ACHN (cell line): ENCODE measurements around the gene WNT9B.

Experiments
- DNase-seq: peaks from one replicate; pipeline ENCODE4 v3.0.0-alpha.2; 2015
- in situ Hi-C: cut with HindIII; loops from 2 replicates; pipeline ENCODE4 v1.10.0; 2017; ENCODE audit warnings: low sequenced_read_pairs, low pct_ligation_motif_present, low pct_unique_long_range_greater_than_20kb

Gene WNT9B

DNA sequence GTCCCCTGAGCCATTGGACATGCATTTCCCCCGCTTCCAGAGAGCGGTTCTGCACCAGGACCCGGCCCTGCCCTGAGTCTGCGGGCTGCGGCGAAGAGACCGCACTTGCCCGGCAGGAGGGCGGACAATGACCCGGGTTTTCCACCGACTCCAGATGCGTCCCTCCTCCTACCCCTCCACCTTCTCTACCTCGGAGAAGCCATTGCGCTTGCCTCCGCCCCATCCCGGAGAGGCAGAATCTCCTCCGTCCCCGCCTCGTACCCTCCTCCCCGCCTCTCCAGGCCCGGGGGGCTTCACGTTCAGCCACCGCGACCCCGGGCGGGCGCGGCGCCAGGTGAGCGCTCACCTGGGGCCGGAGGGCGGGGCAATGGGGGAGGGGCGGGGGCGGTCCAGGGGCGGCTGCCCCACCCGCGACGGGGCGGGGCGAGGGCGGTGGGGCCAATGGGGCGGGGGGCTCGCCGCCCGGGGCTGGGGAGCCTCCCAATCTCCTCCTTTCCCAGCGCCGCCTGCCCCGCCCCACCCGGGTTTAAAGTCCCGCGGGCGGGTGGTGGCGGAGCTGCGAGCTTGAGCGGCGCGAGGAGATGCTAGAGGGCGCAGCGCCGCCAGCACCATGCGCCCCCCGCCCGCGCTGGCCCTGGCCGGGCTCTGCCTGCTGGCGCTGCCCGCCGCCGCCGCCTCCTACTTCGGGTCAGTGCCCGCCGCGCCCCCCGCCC, at the start of gene WNT9B:
WNT9B (plus strand) TSS at position 555 of the 713 bp plus-strand sequence; CDS start at position 611, 56 bp downstream.
- no peak for DNase-seq
- in situ Hi-C loops, result no loop called here

DNA sequence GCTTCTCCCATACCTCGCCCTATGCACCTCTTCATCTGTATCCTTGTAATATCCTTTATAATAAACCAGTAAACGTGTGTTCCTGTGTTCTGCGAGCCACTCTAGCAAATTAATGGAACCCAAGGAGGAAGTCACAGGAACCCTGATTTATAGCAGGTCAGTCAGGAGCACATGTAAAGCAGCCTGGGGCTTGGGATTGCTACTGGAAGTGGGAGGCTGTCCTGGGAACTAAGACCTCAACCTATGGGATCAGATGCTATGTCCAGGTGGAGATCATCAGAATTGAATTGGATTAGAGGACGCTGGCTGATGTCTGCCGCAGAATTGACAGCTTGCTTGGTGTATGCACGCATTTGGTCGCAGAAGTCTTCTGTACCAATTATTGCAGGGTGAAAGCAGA, 48.6 kb upstream of the WNT9B start:
- in situ Hi-C loops, result no loop called here
- DNase-seq, result no peak

- DNase-seq, result no peak
- in situ Hi-C loops, result no loop called here
These were observed 47.8 kb upstream of the WNT9B start for GRCh38 chr17:46803544-46803943.

GRCh38 chr17:46805771-46806170, 45.6 kb upstream of the WNT9B start:
- in situ Hi-C loops, result no loop called here
- DNase-seq, result no peak

GRCh38 chr17:46809110-46809571, 42.2 kb upstream of the WNT9B start:
- DNase-seq, result no peak
- in situ Hi-C loops, result no loop called here

DNA sequence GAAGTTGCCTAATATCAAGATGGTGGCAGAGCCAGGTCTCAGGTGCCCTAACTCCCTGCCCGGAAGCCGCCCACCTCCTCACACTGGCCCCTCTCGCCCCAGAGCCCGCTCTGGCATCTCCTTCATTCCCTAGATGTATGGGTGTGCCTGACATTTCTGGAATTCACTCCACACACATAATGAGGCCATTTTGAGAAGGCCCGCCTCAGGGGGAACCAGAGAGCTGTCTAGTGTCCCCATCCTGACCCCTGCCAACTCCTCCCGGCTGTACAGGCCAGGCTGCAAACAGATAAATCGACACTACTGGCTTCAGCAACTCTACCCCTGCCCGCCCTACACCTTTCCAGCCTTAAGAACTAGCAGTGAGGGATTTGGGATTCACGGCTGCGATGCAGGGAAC, 40.5 kb upstream of the WNT9B start:
- DNase-seq, result no peak
- in situ Hi-C loops, result no loop called here

DNA sequence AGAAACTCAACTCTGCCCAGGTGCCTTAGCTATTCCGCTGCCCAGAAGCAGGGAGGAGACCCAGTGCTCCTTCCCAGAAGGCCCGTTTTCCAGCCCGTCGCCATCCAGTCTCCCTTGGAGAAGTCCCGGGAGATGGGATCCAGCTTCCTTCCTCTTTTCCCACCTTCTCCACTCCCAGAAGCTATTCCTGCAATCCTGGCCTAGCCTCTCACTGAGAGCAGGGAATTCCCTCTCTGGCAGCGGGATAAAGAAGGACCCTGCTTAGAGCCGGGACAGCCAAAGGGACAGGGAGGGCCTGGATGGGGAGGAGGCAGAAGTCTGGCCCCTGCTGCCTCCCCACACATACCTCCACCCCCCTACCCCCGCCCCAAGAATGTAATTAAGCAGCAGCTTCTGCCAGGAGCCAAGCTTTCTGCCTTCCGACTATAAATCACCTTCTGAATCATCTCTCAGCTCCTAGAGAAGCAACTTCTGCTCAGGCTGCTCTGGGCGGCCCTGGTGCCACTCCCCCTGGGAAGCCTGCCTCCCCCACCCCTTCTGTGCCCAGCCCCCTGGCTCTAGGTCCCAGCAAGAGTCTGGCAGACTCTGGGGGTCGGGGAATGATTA, 39.3 kb upstream of the WNT9B start:
- in situ Hi-C loops, result no loop called here
- no peak for DNase-seq

DNA sequence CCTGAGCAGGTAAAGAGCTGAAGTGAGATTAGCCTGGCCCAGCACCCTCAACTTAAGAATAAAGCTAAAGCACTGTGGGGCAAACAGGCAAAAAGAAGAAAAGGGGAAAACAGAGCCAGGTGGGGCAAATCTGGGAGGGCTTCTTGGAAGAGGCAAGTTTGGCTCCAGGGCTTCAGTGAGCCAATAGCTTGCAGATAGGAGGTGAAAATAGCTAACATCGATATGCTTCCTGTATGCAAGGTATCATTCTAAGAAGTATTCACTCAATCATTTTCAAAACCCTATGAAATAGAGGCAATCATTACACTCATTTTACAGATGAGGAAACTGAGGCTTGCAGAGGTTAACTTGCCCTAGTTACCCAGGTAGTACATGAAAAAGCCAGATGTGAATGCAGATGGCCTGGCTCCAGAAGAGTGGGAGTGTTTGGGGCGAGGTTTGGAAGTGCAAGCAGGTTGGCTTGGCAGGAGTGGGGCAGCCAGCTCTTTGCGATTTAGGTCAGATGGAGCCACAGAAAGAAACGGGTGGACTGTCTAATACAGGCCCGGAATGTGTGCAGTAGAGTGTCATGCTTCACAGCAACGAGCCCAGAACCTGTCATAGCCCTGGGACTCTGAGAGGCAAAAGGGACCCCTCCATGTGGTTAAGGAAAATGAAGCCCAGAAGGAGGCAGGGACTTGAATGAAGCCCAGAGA, 38.6 kb upstream of the WNT9B start:
- in situ Hi-C loops, result no loop called here

GRCh38 chr17:46813920-46814319, 37.5 kb upstream of the WNT9B start:
- in situ Hi-C loops, result no loop called here
- DNase-seq, result no peak

More for the DNA sequence above, 38.6 kb upstream of the WNT9B start:
- DNase-seq, result no peak

GRCh38 chr17:46814446-46814845, 36.9 kb upstream of the WNT9B start:
- no peak for DNase-seq
- in situ Hi-C loops, result no loop called here

DNA sequence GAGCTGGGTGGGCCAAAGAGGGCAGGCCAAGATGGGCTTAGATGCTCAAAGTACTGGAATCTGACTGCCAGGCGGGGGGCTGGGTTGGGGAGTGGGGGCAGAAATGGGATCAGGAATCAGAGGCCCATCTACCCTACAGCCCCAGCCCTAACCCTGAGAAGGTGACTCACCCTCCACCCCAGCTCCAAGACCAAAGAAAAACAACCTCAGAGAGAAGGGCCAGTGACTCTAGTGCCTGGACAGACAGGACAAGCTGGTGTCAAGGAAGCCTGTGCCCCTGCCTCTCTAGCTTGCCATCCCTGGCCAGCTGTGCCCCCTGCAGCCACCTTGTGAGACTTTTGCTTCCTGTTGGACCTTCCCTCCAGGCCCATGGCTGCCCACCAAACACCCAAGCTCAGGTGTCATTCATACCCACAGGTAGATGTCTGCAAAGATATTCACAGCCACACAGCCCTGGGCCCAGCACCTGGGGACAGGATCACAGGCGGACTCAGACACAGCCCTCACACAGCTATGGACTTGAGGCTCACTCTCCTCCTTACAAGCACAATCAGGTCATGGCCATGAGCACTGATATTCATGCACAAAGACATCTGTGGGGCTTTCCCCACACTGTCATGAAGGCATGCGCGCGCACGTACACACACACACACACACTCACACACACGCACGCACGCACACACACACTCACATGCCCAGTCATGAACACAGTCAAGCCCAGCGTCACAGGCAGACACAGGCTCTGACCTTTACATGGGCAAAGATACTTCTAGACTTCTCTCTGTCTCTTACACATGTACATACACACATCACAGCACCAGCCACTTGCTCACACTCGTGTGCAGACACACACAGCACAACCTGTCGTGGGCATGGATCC, 35.7 kb upstream of the WNT9B start:
- in situ Hi-C loops, result no loop called here
- DNase-seq, result no peak

DNA sequence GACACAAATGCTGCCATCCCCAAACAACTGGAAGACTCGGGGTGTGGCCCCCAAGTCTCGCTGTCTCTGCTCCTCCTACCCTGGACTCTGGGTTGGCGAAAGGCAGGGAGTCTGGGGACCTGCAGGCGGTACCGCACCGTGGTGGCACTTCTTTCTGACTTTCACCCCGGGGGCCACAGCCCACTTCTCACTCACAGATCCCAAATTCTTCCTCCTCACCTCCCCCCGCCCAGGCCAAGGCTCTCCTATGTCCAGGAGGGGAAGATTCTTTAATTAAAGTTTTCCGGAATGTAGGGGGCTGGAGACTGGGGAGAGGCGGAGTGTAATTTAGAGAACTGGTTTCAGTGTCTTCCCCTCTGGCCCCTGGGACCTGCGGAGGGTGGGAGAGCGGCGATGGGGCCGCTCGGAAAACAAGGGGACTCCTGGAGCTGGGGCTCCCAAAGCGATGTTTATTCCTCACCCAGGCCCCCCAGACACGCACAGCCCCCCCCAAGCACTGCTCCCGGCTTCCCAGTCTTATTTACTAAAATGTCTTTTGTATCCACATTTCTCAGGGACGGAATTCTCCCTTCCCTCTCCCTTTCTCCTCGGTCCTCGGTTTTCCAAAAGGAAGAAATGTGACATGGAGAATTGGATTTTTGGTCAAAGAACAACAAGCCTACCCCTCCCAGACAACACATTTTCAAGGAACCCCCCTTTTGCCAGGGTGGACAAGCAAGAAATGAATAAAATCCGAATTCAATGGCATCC, 34.1 kb upstream of the WNT9B start:
- DNase-seq, result no peak
- in situ Hi-C loops, result no loop called here

GRCh38 chr17:46817901-46818209, 33.5 kb upstream of the WNT9B start:
- in situ Hi-C loops, result no loop called here
- no peak for DNase-seq

DNA sequence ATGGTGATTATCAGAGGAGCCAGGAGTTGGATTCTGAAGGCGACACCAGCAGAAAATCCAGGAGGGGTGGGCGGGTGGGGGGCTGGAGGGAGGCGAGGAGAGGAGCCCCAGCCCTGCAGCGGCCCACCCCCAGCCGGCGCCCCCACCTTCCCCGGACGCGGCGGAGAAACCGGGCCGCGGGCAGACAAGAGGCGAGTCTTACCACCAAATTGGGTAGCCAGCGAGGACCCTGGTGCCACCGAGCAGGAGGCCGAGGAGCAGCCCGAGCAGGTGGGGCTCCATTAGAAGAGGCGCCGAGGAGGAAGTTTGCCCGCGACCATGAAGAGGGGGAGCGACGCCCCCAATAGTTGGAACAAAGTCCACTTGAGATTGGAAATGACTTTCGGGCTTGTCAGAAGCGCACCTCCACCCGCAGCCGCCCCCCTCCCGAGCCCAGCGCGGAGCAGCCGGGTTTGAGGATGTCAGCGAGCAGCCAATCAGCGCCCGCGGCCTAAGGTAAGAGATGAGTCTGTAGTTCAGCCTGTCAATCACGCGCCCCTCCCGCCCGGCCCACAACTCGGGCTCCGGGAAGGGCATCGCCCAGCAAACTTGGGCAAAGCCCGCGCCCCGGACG, 33.0 kb upstream of the WNT9B start, which contains the start of gene WNT3:
WNT3 (minus strand) TSS at position 377 of the 613 bp plus-strand sequence; CDS start at position 282, 95 bp downstream.
- in situ Hi-C loops, result no loop called here
- peak; percentile 28 for DNase-seq

DNA sequence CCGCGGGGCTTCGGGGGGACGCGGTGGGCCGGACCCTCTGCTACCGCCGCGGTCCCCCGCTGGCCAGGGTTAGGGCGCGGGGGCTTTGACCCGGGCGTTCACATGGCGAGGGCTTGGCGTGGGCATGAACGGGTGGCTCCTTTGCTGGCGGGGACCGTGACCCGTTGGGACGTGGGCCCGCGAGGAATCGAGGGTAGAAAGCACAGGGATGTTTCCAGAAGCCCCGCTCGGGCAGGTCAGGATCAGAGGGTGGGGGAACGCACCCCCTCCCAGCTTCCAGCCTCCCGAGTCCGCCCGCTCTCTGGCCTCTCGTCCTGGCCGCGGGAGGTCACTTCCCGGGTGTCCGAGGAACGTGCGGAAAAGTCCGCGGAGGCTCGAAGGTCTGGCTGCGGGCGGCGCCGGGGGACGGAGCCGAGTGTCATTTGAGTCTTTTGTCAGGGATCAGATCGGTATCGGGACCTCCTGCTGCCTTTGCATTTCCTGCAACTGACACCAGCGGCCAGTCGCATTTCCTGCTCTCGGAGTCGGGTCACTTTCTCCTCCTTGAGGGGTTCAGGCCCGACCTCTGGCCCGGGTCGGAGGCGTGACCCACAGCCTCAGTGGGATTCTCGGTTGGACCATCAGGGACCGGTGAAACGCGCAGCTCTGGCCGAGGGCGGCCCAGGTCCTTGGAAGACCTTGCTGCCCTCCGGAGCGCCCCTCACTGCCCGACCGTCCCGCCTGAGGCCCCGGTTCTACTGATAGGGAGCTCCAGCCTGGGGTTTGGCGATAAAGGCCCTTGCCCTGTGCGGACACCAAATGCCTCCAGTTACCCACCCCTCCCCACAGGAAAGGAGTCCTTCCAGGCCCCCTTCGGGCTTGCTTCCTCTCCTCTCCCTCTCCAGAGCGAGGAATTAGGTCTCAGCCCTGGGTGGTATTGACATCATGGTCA, 32.2 kb upstream of the WNT9B start:
- DNase-seq, result no peak

GRCh38 chr17:46819906-46820351, 31.5 kb upstream of the WNT9B start:
- in situ Hi-C loops, result no loop called here

More for the DNA sequence above, 32.2 kb upstream of the WNT9B start:
- in situ Hi-C loops, result no loop called here

More at GRCh38 chr17:46819906-46820351, 31.5 kb upstream of the WNT9B start:
- no peak for DNase-seq
